HG03432 (cell line): ENCODE data around the gene GRID2.
"Not testable (repeated sequence)": the region's sequence is repeated elsewhere in the genome, so short reads cannot be mapped to it uniquely, and the experiment has no call there.

Experiments used
- ATAC-seq: cut with Tn5 transposase; IDR thresholded peaks from one replicate; pipeline ENCODE4 v1.9.1; 2021; ENCODE audit warnings: mild to moderate bottlenecking, moderate library complexity; ENCODE audit not compliant: unreplicated experiment

The GRID2 gene

DNA sequence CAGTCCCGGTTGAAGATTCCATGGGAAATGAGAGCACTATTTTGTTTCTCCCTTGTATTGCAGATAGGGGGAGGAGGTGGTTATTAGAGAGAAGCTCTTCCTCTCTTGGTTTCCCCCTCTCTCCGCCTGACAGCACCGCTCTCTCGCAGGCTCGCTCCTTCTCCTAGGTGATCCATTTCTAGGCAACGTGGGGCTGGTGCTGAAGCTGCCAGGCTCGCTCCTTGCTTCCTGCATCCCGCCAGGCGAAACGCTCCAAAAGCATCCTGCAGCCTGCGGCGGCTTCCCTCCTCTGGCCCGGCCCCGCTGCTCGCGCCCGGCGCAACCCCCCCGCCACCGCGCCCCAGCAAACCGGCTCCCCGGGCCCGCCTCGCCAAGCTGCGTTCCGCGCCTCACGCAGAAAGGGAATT, at the start of gene GRID2:
Gene GRID2 (plus strand): TSS at position 346 of the 407 bp plus-strand sequence.
- ATAC-seq, result no peak

DNA sequence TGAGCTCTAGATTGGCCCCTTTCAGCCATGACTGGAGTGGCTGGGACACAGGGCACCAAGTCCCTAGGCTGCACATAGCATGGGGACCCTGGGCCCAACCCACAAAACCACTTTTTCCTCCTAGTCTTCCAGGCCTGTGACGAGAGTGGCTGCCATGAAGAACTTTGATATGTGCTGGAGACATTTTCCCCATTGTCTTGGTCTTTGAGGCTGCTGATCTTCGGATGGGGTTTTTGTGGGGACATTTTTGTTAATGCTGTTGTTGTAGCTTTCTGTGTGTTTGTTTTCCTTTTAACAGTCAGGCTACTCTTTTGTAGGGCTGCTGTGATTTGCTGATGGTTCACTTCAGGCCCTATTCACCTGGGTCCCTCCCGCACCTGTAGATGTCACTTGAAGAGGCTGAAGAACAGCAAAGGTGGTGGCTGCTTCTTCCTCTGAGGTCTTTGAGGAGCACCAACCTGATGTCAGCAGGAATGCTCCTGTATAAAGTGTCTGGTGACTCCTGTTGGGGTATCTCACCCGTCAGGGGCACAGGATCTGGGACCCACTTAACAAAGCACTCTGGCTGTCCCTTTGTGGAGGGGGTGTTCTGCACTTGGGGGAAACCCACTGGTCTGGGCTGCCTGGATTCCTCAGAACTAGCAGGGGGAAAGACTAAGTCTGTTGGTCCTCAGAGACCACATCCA, 49.6 kb upstream of the GRID2 start:
- ATAC-seq, result no peak

DNA sequence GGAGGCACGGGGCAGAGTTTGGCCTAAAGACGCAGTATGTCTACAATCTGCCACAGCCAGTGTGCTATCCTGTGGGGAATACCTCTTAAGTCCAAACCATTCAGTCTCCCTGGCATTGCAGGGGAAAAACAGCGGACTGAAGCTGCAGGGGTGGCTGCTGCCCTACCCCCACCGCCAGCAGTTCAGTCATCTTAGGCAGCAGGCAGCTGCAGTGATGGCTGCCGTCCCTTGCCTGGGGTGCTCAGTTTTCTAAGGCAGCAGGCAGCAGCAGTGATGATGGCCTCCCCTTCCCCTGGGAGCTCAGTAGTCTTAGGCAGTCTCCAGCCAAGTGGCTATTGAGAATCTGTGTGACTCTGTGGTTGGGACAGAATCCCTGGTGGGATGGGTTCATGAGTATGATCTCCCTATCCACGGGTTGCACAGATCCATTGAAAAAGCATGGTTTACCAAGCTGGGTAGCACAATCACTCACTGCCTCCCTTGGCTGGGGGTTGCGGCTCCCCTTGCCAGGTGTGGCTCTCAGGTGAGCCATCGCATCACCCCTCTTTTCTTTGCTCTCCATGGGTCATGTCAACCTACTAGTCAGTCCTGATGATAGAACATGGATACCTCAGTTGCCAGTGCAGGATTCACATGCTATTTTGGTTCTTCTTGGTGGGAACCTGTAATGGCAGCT, 48.9 kb upstream of the GRID2 start:
- no peak for ATAC-seq

DNA sequence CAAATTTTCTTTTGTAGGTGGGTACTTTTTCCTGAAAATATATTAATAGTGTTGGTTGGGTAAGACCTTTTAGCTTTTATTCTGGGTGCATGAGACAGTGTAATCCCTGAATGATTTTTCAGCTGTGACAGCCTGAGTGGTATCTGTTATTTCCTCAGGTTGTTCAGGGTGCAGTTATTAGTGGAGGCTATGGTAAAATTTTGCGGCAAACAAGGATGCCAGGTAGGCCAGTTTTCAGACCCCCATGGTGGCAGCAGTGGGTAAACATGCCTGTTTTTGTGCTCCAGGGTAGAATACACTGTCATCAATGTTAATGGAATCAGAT, 47.9 kb upstream of the GRID2 start:
- ATAC-seq, result no peak

DNA sequence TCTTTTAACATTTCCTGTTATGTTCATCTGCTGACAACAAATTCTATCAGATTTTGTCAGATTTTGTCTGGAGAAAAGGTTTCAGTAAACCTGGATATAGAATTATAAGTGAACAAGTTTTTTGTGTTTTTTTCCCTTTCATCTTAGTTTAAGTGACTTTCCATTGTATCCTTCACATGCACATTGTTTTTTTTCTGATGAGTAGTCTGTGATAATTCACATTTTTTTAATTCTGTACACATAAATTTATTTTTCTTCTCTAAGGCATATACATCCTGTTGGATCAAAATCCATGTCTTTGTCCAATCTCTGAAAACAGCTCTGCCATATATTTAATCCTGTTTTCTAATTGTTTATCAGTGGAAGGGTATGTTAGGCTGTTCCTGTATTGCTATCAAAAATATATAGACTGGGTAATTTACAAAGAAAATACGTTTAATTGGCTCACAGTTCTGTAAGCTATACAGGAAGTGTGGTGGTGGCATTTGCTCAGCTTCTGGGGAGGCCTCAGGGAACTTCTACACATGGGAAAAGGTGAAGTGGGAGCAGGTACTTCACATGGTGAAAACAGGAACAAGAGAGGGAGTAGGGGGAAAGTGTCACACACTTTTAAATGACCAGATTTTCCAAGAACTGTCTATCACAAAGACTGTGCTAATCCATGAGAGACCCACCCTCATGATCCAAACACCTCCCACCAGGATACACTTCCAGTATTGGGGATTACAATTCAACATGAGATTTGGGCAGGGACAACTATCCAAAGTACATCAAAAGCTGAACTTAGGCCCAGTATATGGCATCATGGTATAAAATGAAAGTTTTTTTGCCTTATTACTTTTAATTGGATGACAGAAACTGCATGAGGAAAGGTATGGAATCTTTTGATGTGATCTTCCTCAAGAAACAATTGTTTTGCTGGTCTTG, 45.6 kb upstream of the GRID2 start:
- no peak for ATAC-seq

DNA sequence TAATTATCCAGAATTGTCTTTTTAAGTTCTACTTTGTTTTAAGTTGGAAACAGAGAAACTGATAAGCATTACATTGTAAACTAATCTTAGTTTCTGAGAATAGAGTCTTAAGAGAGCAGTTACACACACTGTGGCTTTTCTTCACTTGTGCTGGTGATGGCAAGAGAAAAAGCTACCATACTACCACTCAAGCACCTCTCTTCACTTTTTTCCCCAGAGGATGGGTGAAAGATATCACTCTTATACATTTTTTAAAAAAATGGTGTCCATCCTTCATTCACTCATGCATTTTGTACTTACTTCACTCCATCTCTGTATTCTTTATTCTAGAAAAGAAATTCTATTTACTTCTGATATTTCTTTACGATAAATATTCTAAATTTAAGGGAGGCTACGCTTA, 42.5 kb upstream of the GRID2 start:
- no peak for ATAC-seq

DNA sequence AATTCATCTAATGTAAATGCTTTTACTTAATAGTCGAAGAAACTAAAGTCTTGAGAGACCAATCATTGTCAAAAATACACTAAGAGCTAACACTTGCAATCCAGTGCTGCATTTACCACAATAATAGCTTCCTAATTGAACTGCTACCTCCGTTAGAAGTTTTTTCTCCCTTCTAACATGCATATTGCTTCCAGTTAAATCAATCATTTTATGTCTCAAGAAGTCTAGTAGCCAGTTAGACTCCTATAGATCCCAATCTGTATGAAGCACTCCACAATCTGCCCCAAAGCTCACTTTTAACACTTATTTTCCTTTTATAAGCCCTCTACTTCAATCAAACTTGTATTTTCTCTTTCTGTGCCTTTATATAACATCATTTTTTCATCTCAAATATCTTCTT, 41.4 kb upstream of the GRID2 start:
- no peak for ATAC-seq

DNA sequence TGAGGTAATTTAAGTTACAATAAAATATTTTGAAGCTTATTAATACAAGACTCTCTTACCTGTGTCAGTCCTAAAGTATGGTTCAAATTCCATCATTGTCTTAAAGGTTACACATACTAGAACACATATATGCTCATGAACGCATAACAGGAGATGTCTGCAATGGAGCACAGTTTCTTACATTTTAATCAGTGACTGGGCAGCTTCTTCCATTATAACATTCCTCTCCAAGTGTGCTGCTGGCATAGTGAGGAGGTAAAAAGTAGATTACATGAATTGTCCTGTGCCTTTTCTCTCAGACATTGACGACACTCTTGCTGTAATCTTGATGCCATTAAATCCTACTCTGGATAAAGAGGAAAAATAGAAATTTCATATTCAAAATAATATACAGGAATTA, 40.8 kb upstream of the GRID2 start:
- no peak for ATAC-seq

DNA sequence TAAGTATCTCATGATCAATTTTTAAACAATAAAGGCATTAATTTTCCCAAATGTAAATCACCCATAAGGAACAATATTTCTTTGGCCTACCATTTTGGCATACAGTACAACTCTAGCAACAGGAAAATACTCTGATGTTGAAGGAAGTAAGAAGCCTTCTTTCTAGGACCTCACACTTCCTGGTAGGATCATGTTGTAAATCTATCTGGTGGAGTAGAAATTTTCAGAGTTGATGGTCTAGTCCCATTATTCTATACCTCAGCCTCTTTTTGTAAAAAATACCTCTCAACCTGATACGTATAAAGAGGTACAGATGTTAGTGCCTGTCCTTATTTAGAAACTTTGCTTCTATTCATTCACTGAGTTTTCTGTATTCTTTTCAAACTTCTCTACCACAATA, 40.2 kb upstream of the GRID2 start:
- ATAC-seq, result no peak

DNA sequence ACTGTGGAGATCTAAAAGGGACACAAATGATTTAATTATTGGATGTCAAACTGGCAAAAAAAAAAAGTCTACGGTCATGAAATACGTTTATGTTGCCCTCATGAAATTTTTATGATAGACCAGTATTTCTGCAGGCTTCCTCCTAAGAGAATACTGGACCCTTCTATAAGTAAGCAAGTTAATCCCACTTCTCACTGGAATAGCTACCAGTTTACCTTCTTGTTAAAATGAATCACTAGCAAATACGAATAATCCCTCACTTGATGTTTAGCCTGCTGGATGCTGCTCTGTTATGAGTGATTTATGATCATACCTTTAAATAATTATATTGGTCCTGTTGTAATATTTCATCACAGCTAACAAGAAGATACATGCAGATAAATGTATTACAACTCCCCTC, 39.6 kb upstream of the GRID2 start:
- no peak for ATAC-seq

DNA sequence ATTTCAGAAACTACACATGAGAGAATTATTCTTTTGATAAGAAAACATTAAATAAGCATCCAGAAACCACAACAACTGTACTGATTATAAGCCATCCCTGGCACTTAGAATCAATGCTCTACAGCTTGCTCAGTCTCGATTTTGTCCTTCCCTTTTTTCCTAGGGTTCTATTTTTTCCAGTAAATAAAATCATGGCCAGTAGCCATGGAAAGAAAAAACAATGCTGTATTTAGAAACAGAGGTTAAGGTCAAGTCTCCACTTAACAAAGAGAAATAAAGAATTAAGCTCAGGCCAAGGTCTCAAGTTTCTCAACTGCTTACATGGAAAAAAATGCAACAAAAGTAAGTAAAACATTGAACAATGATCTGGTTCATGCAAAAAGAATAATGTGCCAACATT, 38.7 kb upstream of the GRID2 start:
- no peak for ATAC-seq

DNA sequence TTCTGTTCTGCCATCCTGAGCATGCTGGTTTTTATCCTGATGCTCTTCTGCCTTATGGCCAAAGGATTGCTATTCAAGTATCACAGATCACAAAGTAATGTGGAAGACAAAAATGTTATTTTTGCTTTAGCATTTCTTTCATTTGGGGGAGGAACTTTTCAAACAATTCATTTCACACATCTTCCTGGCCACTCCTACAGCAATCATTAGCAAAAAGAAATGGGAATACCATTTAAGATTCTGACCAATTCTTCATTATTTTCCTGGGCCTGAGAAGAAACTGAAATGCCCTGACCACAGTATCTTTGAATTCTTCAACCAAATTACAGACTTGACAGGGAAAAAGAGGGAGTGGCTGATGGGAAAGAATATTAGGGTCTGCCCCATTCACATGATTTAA, 38.0 kb upstream of the GRID2 start:
- no peak for ATAC-seq

DNA sequence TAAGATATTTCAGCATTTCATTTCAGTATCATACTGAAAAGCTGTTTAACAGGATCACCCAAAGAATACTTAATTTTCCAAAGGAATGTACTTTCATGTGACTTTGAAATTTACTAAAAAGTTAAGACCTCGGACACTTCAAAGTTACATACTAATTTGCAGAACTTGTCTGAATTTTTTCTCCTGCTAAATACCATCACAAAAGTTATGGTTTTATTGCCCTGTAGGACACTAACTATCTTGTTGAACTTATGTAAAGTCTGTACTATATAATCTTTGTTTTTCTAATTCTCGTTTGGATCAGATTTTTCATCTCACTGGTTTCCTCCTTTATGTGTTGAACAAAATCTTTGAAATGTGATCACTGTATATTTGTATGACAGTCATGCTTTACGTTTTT, 37.2 kb upstream of the GRID2 start:
- ATAC-seq, result no peak

DNA sequence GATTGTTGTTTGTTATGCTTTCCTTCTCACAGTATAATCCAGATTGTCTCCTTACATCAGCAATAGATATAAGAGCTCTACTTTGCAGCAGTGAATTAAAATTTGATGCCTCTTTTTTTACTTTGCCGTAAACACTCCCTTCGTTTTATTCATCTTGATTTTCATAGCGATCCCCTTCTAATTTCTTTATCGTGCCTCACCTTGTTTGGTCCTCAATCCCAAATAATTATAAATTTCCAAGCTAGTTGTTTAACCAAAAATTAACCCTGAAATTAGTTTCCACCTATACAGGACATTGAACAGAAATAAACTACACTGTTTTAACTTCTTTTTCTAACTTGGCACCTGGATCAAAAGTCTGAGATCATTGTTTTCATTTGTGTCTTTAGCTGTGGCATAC, 35.1 kb upstream of the GRID2 start:
- no peak for ATAC-seq

DNA sequence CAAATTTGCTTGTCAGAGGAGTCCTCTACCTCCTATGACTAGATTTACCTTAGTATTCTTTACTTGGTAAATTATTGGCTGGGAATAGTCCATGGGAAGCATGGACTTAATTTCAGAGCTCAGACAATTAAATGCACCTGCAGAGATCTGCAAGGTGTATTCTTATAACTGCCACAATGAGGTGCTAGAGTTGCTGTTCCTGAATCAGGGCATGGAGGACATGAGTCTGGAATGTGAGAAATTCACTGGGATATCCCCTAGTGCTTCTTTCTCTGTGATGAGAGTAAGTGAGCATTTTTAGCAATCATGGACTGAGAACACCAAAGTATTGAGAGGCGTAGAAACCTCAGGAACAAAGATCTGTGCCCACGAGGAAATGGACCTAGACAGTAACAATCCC, 32.9 kb upstream of the GRID2 start:
- ATAC-seq, result no peak

DNA sequence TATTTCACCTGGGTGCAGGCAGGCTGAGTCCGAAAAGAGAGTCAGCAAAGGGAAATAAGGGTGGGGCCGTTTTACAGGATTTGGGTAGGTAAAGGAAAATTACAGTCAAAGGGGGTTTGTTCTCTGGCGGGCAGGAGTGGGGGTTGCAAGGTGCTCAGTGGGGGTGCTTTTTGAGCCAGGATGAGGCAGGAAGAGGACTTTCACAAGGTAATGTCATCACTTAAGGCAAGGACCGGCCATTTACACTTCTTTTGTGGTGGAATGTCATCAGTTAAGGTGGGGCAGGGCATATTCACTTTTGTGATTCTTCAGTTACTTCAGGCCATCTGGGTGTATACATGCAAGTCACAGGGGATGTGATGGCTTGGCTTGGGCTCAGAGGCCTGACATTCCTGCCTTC, 32.2 kb upstream of the GRID2 start:
- not testable (repeated sequence) for ATAC-seq

DNA sequence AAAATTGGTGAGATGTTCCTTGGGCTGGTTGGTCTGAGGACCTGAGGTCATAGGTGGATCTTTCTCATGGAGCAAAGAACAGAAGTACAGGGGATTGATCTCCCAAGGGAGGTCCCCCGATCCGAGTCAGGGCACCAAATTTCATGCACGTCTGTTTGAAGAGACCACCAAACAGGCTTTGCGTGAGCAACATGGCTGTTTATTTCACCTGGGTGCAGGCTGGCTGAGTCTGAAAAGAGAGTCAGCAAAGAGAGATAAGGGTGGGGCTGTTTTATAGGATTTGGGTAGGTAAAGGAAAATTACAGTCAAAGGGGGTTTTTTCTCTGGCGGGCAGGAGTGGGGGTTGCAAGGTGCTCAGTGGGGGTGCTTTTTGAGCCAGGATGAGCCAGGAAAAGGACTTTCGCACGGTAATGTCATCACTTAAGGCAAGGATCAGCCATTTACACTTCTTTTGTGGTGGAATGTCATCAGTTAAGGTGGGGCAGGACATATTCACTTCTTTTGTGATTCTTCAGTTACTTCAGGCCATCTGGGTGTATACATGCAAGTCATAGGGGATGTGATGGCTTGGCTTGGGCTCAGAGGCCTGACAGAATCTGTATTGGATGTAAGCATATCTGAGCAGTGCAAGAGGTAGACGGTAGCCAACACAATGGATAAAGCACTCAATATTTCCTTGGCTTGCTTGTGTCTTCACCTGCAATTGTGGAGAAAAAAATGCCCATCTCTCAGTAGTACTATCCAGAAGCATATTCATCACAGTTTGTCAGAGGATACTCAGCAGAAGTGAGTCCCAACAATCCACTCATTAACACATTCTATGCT, 26.5 kb upstream of the GRID2 start:
- not testable (repeated sequence) for ATAC-seq

DNA sequence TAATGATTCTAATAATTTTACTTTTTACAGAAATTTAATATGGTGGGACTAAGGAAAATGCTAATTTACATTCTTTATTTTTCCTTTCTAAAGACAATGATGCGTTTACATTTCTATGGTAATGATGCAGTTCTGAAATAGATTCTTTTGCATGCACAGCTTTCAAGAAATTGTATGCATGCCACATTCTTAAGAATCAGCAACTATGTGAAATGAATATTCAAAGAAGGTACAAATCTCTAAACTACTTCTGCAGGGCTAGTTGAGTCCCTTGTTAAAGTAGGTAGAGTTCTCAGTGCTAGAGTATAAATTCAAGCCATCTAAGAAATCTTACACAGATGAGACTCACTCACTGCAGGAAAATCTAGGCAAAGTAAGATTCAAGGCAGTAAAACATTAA, 24.5 kb upstream of the GRID2 start:
- no peak for ATAC-seq

DNA sequence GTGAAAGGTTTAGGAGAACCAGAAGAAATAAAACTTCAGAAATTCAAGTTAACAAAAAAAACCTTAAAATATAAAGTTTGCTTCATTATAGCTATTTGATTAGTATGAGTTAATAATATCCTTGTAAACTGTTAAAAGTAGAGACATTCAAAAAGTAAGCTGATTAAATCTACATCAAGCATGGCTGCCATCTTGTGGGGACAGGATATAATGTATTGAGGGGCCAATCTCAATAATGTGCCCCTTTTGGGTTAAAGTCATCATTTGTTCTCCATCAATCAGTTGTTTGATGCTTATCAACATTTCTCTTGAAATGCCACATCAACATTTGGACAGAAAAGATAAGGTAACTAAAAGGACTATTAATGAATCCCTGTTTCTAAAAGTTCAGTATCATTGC, 4.6 kb upstream of the GRID2 start:
- ATAC-seq, result no peak

DNA sequence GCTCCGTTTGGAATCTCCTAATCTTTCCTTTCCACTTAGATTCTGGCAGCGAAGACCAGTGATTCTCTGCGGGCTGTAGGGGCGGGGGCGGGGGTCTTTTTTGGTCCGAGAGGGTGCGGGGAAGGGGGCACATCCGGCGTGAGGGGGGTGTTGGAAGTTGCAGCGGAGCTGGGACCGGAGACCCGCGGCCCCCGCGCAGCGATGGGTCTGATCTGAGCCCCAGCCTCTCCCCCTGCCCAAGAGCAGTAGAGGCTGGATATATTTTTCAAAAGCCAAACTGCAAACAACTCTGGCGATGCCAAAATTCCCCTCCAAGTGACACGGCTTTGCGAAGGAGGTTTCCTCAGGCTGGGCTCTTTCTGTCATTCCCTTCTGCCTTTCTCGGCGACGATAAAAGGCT, 355 bp downstream of the GRID2 start:
- no peak for ATAC-seq

DNA sequence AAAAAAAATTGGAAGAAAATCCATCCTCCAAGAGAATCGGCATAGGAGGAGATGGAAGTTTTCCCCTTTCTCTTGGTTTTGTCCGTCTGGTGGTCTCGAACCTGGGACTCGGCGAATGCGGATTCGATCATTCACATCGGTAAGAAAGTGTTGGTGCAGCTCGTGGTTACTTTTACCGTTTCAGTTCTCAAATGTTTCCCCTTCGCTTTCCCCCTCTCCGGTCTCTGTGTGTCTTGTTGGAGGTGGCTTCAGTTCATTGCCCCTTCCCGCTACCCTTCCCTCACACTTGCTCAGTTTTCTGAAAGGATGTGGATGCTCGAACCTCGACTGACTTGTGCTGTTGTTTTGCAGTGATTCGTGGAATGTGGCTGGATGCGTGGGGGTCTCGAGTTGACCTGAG, 840 bp downstream of the GRID2 start:
- ATAC-seq, result no peak
